ENCODE results near the gene CD84. TPM values are rescaled to one million over a fixed set of nuclear protein-coding genes. Genes with fewer than 3 reads are reported as not detected.
"Not testable (repeated sequence)": the region's sequence is repeated elsewhere in the genome, so short reads cannot be mapped to it uniquely, and the experiment has no call there.

CD84 gene
- total RNA-seq, 1 donor = not detected

- H3K4me3 ChIP-seq (ENCODE audit: low read depth, low read length) = no peak overlapping the region
- no peak for DNase-seq (ENCODE audit: low read depth)
- no peak for TF ChIP-seq CTCF (IDR thresholded peaks at IDR 0.05; ENCODE audit: insufficient read depth, low read length)
Measured at GRCh38 chr1:160539684-160539989, 39.7 kb downstream of the CD84 start.

GRCh38 chr1:160538985-160539651 is 40.2 kb downstream of the CD84 start:
- no peak for TF ChIP-seq CTCF (IDR thresholded peaks at IDR 0.05; ENCODE audit: insufficient read depth, low read length)
- no peak overlapping the region for H3K4me3 ChIP-seq (ENCODE audit: low read depth, low read length)
- DNase-seq (ENCODE audit: low read depth) = no peak

GRCh38 chr1:160537714-160538665 is 41.3 kb downstream of the CD84 start:
- DNase-seq (ENCODE audit: low read depth) = no peak
- no peak for TF ChIP-seq CTCF (IDR thresholded peaks at IDR 0.05; ENCODE audit: insufficient read depth, low read length)
- H3K4me3 ChIP-seq (ENCODE audit: low read depth, low read length) = no peak overlapping the region

GRCh38 chr1:160534823-160535605 is 44.3 kb downstream of the CD84 start:
- TF ChIP-seq CTCF (IDR thresholded peaks at IDR 0.05; ENCODE audit: insufficient read depth, low read length) = no peak
- no peak for DNase-seq (ENCODE audit: low read depth)
- no peak overlapping the region for H3K4me3 ChIP-seq (ENCODE audit: low read depth, low read length)

- DNase-seq (ENCODE audit: low read depth) = not testable (repeated sequence)
Measured at GRCh38 chr1:160532557-160532813, 46.8 kb downstream of the CD84 start.

GRCh38 chr1:160531809-160532556 is 47.3 kb downstream of the CD84 start:
- not testable (repeated sequence) for H3K4me3 ChIP-seq (ENCODE audit: low read depth, low read length); DNase-seq (ENCODE audit: low read depth)

More at GRCh38 chr1:160532557-160532813, 46.8 kb downstream of the CD84 start:
- not testable (repeated sequence) for H3K4me3 ChIP-seq (ENCODE audit: low read depth, low read length)

GRCh38 chr1:160529401-160529952 is 49.8 kb downstream of the CD84 start:
- not testable (repeated sequence) for DNase-seq (ENCODE audit: low read depth); H3K4me3 ChIP-seq (ENCODE audit: low read depth, low read length)

- H3K4me3 ChIP-seq (ENCODE audit: low read depth, low read length); DNase-seq (ENCODE audit: low read depth): not testable (repeated sequence)
Measured at GRCh38 chr1:160523789-160524188, 55.5 kb downstream of the CD84 start.
